ENCODE data around the gene EHBP1.

GRCh38 chr2:62665446-62665845 is 40.1 kb upstream of the EHBP1 start:
- TF ChIP-seq CTCF (IDR thresholded peaks at IDR 0.05) (no peak), POLR2AphosphoS5 (IDR thresholded peaks at IDR 0.05) (no peak), POLR2A (IDR thresholded peaks at IDR 0.05) (no peak)

Measured in upper lobe of left lung (tissue), 4 donors.